Activated CD4-positive, alpha-beta T cell treated with anti-CD3 and anti-CD28 coated beads for 48 hours (primary cell): ENCODE data around the gene APBB2.
"Not testable (repeated sequence)": the region's sequence is repeated elsewhere in the genome, so short reads cannot be mapped to it uniquely, and the experiment has no call there.

ENCODE experiments used
- DNase-seq: peaks from one replicate; pipeline ENCODE4 v3.0.0-alpha.2; 2020

APBB2 gene

DNA sequence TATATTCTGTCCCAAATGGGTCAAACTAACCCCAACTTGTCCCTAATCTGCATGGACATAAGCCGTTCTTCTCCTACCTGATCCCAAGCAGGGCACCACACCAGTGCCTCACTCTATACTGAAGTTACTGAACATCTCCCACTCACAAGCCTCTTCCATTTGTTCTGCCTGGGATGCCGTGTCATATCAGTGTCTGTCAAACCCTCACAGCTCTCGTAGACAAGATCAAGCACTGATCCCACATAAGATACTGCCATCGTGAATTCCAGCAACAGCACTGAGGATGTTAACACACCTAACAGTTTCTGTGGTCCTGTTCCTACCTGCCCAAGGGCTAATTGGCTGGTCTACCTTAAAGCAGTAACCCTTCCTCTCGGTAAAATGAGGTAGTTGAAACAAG is 162.1 kb downstream of the APBB2 start:
- no peak for DNase-seq

DNA sequence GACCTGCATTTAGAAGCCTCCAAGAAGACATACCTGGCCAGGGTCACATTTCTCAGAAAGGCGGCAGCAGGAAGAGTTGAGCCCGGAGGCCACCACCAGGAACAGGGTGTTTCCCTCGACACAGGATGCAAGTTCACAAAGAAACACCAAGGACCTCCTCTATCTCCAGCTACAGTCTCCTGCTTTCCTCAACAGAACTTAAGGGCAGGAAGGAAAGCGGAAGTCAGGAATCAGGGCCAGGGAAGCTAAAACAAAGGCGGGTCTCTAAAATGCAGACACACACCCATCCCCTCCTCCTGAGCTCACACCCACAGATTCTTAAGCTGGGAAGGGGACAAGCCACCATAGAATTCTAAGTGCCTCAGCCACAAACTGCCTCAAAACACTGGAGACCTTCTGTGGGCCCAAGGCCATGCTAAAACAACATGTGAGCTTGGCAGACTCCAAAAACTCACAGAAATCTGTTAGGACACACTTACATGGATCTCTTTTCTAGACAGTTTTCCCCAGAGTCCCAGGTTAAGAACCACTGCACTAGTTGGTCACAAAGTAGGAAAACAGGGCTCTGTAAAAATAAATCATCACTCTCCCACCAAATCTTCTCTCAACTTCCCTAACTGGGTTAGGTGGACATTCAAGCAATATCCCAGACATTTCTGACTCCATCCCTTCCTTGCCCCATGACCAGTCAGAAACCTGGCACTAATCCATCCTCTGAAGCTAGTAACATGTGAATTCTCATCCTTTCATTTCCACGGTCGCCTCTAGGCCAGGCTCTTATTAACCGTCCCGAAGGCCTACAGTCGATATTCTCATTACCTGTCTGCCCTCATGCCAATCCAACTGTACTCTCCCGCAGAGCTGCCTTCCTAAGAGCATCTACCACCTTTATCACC is 163.2 kb downstream of the APBB2 start:
- DNase-seq, result no peak

DNA sequence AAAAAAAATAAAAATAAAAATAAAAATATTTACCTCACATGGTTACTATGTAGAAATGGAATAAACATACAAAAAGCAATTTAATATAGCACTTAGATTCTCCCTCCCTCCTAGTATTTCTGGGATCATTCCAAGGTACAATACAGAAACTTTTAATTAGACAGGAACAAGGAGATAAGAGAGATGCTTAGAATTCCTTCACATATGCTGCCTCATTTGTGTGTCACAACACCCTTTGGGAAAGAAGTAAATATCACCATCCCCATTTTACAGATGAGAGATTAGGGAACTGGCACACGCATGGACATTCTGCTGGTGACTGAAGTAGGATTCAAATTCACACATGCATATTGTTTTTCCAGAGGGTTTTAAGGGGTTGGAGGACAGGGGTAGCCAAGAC is 164.2 kb downstream of the APBB2 start:
- no peak for DNase-seq

DNA sequence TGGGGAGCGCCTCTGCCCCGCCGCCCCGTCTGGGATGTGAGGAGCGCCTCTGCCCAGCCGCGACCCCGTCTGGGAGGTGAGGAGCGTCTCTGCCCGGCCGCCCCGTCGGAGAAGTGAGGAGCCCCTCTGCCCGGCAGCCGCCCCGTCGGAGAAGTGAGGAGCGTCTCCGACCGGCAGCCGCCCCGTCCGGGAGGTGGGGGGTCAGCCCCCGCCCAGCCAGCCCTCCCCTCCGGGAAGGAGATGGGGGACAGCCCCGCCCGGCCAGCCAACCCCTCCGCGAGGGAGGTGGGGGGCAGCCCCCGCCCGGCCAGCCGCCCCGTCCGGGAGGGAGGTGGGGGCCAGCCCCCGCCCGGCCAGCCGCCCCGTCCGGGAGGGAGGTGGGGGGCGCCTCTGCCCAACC is 165.2 kb downstream of the APBB2 start:
- DNase-seq, result not testable (repeated sequence)

DNA sequence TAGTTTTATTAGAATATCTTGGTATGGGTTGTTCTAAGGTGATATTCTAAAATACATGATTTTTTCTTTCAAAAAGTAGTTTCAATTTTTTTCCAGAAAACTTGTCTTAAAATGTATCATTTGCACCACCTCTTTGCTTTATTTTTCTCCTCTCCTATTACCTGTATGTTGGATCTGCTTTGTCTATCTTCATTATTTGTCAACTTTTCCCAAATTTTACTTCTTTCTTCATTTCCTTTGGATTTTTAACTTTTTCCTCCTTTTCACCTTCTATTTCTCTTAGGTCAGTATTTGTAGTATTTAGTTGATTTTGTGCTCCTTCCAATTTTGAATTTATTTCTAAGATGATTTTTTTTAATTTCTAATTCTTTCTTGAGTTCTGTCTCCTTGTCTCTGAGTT is 169.6 kb downstream of the APBB2 start:
- no peak for DNase-seq

DNA sequence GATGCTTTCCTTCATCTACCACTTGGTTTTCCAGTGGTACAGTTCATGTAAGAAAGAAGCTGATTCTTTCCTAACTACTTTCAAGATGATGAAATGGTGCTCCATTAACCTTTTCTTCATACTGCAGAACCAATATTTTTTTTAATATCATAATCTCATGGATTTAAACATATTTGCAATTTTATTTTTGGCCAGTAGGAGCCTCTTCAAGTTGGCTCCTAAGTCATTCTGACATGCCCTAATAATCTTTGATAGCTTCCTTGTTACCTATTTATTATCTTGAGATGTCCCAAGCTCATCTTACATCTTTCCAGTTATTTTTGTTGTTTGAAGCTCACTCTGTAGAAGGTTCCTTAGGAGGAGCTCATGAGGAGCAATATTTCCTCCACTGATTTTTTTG is 170.2 kb downstream of the APBB2 start:
- no peak for DNase-seq

DNA sequence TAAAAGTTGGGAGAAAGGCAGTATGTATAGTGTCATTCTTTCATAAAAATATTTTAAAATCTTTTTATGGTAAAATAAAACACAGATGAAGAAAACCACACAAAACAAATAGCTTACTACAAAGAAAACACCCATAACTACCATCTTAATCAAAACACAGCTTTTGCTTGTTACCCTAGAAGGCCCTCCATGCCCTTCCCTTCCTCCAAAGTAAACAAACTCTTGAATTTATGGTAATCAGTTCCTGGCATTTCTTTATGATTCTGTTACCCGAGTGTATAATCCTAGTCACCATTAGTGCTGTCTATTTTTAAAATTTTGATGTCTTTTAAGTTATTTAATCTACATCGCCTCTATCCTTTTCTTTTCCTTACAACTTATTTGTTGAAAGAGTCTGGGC is 170.9 kb downstream of the APBB2 start:
- DNase-seq, result no peak

DNA sequence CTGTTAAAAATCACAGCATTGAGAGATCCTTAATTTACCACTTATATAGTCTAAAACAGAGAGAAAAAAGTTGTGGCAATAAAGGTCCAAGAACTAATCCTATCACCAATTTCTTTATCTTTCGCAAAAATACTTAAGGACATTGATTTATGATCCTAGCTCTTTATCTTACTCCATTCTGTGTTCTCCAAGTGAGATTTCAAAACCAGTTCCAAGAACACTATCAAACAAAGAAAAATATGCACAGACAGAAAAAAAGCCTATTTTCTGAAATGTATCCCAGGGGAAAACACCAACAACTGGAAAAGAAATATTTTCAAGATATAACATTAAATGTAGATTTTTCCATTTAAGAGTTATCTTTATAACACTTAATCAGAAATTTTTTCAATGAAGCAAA is 172.8 kb downstream of the APBB2 start:
- no peak for DNase-seq

DNA sequence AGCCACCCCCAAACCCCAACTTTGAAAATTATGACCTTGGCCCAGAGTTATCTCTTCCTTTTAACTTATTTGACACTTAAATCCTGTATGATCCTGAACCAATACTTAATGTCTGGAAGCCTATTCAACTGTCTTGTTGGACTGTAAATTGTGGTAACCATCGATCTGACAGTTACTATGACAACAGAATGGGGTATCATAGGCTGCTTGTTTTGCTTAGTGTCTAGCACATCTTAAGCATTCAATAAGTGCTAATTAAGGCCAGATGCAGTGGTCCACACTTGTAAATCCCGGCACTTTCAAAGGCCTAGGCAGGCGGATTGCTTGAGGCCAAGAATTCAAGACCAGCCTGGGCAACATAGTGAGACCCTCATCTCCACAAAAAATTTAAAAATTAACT is 175.0 kb downstream of the APBB2 start:
- no peak for DNase-seq

DNA sequence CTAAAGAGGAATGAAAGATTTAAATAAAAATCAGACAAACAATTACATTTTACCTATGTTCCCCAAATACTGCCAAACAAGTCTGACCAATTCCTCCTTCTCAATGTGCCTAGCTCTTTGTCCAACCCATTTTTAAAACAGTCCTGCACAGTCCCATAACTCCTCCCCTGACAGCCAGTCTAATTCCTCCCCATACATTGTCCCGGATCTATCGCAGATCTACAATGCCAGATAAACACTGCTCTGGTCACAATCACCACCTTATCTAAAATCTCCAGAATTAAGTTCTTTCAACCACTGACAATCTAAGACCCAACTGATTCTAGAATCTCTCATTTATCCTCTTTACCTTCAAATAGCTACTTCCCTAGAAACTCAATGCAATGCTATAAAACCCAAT is 176.0 kb downstream of the APBB2 start:
- no peak for DNase-seq

DNA sequence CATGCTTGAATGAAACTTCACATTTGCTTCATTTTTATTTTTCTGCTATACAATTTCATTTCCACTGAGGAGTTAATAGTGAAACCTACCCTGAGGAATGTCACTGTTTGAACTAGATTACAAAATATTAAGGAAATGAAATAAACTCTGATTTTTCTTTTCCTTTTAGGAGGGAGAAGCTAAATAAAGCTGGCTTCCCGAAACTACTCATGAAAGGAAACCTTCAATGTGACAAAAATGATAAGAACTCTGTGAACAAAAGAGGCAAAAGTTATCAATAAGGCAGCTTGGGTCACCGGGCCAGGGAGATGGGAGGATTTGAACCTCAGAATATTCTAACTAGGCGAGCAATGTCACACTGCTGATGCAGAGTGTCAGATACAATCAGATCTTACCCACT is 185.2 kb downstream of the APBB2 start:
- DNase-seq, result no peak

DNA sequence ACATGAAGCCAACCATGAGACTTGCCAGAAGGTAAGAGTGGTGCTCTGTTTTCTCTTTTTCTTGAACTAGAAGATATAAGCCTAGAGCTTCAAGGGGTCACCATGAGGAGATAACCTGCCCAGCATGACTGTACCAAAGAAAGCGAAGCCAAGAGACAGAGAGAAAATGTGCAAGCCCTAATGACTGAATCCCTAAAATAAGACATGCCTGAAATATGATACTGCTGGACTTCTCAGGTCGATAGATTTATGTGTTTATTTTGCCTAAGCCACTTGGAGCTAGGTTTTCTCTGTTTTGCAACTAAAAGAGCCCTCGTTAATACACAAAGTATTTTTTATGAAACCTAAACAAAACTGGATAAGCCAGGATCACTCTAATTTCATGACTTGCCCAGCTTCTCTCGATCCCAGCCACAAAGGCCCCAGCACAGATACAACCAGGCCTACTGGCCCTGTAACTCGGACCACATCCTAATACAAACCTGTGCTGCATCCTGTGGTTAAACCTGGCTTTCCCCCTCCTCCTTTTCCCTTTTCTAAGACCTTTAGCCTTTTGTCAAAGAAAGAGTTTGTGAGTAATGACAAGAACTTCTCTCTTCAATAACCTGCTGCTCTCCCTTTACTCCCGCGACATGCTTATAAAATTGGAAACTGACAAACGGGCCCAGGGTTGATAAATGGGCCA is 185.8 kb downstream of the APBB2 start:
- DNase-seq, result no peak

DNA sequence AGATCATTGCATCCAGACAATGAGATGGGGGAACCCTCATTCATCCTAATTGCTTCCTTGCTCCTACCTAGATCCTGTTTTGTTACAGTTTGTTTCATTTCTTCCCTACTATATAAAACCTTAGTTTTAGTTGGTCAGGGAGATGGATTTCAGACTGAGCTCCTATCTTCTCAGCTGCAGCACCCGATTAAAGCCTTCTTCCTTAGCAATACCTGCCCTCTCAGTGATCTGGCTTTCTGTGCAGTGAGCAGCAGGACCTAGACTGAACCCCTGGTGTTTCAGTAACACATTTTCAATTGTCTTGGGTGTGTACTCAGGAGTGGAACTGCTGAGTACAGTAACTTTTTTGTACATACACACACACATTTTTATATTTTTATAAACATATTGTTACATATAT is 187.4 kb downstream of the APBB2 start:
- DNase-seq, result no peak

DNA sequence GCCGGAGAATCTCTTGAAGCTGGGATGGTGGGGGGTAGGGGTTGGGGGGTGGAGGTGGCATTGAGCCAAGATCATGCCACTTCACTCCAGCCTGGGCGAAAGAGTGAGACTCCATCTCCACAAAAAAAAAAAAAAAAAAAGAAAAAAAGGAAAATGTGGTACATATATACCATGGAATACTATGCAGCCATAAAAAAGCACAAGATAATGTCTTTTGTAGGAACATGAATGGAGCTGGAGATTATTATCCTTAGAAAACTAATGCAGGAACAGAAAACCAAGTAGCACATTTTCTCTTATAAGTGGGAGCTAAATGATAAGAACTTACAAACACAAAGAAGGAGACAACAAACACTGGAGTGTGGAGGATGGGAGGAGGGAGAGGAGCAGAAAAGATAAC is 188.5 kb downstream of the APBB2 start:
- DNase-seq, result no peak

DNA sequence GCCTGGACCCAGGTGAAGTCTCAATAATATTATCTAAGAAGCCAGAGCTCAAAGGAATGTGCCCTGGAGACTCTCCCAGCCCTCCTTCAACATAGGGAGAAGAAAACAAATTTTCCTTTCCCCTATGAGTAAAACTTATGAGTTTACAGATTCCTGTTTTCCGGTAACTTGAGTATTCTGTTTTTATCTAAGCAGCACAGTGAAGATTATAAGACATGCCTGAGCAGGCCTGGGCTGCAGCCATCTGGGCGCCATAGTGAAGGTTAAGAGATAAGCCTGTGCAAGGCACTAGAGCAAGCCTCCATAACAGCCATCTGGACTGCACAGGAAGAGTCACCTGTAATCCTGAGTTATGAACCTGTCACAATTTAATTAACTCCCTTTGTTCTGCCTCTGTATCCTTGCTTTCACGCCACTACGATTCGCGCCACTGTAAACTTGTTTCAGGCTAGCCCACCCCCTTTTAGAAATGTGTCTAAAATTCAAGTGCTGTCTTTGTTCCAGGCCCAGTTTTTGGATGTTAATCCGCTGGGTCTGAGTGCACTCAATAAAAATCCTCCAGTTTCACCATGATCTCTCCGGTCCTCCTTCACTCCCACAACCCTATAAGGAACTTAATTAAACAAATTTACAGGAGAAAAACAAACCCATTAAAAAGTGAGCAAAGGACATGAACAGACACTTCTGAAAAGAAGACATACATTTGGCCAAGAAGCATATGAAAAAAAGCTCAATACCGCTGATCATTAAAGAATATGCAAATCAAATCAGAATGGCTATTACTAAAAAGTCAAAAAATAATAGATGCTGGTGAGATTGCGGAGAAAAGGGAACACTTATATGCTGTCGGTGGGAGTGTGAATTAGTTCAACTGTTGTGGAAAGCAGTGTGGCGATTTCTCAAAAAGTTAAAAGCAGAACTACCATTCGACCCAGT is 189.5 kb downstream of the APBB2 start:
- no peak for DNase-seq

DNA sequence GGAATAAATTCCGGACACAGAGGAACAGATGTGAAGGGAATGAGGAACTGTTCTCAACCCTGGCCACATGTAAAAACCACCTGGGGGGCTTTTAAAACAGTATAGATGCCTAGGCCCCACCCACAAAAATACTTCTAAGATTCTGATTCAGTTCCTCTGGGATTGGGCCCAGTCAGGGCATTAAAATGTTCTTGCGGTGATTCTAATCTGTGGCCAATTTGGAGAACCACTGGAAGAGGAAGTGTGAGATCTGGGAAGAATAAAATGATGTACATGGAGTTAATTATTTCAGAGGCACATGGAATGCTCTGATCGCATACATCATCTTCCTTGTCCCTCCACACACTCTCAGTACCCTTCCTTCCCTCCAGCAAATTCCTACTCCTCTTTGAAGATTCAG is 192.2 kb downstream of the APBB2 start:
- DNase-seq, result no peak

DNA sequence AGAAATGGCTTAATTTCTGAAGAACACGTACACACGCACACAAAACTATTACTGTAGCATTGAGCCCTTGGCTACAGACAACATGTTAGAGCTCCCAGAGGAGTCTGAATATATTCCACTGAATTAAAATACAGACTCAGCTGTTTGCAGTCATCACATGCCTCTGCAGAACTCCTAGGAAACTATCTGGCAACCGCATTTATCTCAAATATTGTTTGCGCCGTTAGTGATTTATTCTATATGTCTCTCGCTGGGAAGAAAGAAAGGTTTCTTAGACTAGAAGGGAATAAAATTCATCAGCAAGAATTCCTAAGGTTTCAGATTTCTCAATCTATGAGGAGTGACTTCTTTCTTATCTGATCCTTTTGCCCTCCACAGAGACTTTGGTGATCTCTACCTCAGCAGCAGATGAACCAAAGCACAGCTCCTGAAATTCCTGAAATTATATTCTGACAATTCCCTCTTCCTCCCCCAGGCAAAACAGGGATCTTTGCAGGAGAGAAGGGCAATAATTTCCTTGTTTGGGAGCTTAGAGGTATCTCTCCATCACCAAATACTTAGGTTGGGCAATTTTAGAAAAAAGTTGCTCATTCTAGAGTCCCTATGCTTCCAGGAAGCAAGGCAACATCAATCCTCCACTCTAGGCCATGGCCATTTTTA is 199.2 kb downstream of the APBB2 start:
- no peak for DNase-seq

DNA sequence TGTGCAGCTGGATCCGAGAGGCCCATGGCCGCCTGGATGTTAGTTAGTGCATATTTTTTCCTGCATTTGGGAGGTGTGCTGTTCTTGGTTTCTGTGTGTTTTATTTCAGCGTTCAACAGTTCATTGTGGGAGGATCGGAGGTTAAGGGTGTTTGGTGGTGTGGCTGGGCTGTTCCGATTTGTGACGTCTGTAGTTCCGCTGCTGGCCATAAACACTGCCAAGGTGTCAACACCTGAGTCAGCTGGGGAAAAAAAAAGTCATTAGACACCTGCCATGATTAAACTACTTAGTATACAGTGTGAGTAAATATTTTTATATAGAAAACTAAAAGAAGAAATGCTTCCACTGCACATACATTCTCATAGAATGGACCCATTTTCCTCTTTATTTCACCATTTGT is 200.2 kb downstream of the APBB2 start:
- DNase-seq, result no peak

DNA sequence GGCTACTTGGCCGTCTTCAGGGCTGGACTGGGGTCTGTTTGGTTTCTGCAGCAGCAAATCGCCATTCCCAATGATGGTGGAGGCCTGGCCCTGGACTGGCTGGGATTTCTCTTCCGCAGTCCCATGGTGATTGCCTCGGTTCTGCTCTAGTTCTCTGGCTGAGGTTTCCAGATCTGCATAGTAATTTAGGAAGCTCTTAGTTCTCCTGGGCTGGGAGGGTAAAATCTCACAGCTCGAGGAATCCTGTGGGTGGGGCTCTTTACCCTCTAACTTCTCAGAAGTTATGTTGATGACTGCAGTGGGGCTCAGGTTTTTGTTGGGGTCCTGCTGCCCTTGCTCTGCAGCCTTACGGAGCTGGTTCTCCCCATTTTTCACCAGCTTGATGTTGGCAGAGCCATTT is 200.6 kb downstream of the APBB2 start:
- DNase-seq, result no peak

DNA sequence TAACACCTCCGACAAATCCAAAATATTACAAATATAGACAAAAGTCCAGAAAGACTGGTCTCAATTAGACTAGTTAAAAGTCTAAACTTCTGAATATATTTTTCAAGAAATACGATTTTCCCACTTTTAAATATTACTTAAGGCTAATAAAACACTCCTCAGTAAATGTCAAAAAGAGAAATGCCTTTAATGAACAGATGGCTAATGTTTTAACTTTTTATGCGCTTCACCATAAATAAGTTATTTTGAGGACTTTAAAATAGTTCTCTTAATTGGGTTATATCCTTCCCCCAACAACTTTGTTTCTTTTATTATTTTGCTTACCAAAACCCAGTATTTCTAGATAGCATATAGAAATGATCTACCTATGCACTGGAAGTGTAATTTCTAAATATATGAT is 201.4 kb downstream of the APBB2 start:
- no peak for DNase-seq

DNA sequence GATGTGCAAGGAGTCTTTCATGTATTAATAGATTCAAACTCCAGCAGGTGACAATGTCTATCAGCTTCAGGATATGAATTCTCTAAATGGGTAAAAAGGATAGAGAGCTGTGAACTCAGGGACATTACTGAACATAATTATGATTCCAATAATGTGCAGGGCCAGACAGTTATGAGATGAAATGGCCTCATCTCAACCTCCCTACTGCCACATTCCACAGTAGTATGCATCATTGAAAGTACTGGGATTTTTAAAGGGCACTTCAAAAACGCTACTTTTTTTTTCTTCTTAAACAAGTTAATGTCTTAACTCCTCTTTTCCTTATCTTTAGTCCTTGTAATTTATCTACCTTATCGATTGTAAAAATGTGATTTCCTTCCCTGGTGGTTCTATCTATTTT is 202.0 kb downstream of the APBB2 start:
- no peak for DNase-seq

DNA sequence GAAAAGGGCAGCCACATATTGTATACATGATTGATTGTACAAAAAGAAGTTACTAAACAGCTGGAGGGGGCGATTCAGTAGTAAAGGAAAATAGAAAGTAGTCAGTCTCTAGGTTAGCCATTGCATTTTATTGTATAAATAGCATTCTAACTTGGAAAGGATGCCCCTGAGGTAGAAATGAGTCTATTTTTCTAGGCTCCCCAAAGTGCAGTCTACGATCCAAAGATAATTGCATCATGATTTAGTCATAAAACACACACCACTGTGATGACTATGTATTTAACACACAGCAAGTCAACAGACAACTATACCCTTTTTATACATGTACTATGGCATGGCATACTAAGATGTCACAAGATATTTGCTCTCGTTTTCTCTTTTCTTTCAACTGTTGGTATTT is 204.9 kb downstream of the APBB2 start:
- DNase-seq, result no peak

DNA sequence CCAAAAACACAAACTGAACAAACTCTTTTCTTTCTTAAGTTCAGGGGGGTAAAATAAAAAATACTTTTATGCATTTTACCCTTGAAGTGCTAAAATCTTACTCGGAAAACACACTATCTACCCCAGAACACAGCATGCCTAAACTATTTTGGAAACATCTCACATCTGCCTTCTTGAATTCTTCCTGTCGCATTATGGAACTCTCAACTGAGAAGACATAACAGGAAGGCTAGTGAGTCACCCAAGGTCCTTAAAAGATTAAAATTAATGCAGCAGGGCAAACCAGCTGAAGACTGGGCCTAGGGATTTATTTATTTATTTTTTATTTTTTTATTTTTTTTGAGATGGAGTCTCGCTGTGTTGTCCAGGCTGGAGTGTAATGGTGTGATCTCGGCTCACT is 208.2 kb downstream of the APBB2 start:
- DNase-seq, result no peak
